ENCODE data around the gene BTBD9. TPM values are rescaled to one million over a fixed set of nuclear protein-coding genes. Genes with fewer than 3 reads are reported as not detected.

BTBD9 gene
- total RNA-seq, 1 donor from 2014 or later, result 14.8 TPM

DNA sequence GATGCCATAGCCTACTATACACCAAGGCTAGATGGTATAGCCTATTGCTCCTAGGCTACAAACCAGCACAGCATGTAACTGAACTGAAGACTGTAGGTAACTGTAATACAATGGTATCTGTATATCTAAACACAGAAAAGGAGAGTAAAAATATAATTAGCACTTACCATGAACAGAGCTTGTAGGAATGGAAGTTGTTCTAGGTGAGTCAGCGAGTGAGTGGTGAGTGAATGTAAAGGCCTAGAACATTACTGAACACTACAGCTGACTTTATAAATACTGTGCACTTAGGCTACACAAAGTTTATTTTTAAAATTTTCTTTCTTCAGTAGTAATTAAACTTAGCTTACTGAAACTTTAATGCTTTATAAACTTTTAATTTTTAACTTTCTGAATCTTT lies 129.5 kb downstream of the BTBD9 start:
- DNase-seq (ENCODE audit: low spot score), result no peak
- Mint-ChIP-seq H3K4me1 (ENCODE audit: low read depth) (peaks cover 3% of the 10 kb centered on the region), H3K4me3 (ENCODE audit: unreplicated experiment) (no peak overlapping the region), H3K9me3 (ENCODE audit: low read depth) (no peaks in the 10 kb centered on the region), H3K27ac (ENCODE audit: unreplicated experiment) (peak overlapping the region; percentile 73), H3K36me3 (ENCODE audit: low read depth) (no peaks in the 10 kb centered on the region), H3K27me3 (ENCODE audit: low read depth) (no peaks in the 10 kb centered on the region)
- TF ChIP-seq CTCF (IDR thresholded peaks at IDR 0.05), result no peak

DNA sequence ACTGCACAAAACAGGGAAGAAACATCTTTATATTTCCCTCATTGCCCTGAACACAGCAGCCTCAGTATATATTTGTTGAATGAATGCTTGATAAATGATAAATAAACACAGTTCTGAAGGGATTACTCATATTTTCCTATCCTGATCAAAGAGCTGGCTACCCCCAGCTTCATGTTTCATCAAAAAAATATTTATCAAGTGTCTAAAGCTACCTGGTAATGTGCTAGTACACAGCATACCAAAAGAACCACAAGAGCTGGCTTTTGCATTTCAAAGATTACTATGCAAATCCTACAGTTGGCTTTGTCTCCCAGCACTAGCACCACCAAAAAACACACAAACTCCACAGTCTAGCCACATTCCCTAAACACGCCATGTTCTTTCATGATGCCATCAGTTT lies 130.0 kb downstream of the BTBD9 start:
- no peak for TF ChIP-seq CTCF (IDR thresholded peaks at IDR 0.05)
- Mint-ChIP-seq H3K36me3 (ENCODE audit: low read depth) (no peaks in the 10 kb centered on the region), H3K4me3 (ENCODE audit: unreplicated experiment) (no peak overlapping the region), H3K4me1 (ENCODE audit: low read depth) (peaks cover 3% of the 10 kb centered on the region), H3K27ac (ENCODE audit: unreplicated experiment) (peak overlapping the region; percentile 77), H3K9me3 (ENCODE audit: low read depth) (no peaks in the 10 kb centered on the region), H3K27me3 (ENCODE audit: low read depth) (no peaks in the 10 kb centered on the region)
- DNase-seq (ENCODE audit: low spot score), result no peak

- H3K27me3 Mint-ChIP-seq (ENCODE audit: low read depth), result no peaks in the 10 kb centered on the region
- no peak for DNase-seq (ENCODE audit: low spot score)
- H3K4me3 Mint-ChIP-seq (ENCODE audit: unreplicated experiment), result no peak overlapping the region
Observed at GRCh38 chr6:38508894-38509293, 130.8 kb downstream of the BTBD9 start.

GRCh38 chr6:38508286-38508685 lies 131.4 kb downstream of the BTBD9 start:
- Mint-ChIP-seq H3K4me1 (ENCODE audit: low read depth) (peaks cover 3% of the 10 kb centered on the region), H3K9me3 (ENCODE audit: low read depth) (no peaks in the 10 kb centered on the region), H3K27me3 (ENCODE audit: low read depth) (no peaks in the 10 kb centered on the region), H3K36me3 (ENCODE audit: low read depth) (no peaks in the 10 kb centered on the region), H3K4me3 (ENCODE audit: unreplicated experiment) (no peak overlapping the region), H3K27ac (ENCODE audit: unreplicated experiment) (no peak overlapping the region)
- DNase-seq (ENCODE audit: low spot score), result no peak
- TF ChIP-seq CTCF (IDR thresholded peaks at IDR 0.05), result no peak

More at GRCh38 chr6:38508894-38509293, 130.8 kb downstream of the BTBD9 start:
- Mint-ChIP-seq H3K4me1 (ENCODE audit: low read depth) (peaks cover 3% of the 10 kb centered on the region), H3K36me3 (ENCODE audit: low read depth) (no peaks in the 10 kb centered on the region), H3K9me3 (ENCODE audit: low read depth) (no peaks in the 10 kb centered on the region), H3K27ac (ENCODE audit: unreplicated experiment) (no peak overlapping the region)
- no peak for TF ChIP-seq CTCF (IDR thresholded peaks at IDR 0.05)

DNA sequence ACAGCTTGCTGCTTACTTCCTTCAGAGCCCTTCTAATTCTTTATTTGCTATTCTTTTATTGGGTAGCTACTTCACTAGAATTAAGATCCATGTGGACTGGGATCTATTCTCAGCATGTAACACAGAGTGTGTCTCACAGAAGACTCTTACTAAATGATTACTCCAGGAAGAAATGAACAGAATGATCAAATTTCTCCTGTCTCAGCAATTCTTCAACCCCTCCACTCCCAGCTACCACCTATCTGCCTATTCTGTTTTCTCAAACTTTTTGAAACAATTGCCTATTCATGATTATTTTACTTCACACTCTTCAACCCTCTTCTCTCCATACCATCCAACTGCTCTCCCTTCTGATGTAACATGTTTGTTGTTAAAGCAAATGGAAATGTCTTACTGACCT lies 132.6 kb downstream of the BTBD9 start:
- no peak overlapping the region for H3K4me3 Mint-ChIP-seq (ENCODE audit: unreplicated experiment)

More for the DNA sequence above, 132.6 kb downstream of the BTBD9 start:
- no peaks in the 10 kb centered on the region for H3K36me3 Mint-ChIP-seq (ENCODE audit: low read depth)
- no peak for DNase-seq (ENCODE audit: low spot score)
- no peak for TF ChIP-seq CTCF (IDR thresholded peaks at IDR 0.05)
- H3K4me1 Mint-ChIP-seq (ENCODE audit: low read depth), result peaks cover 3% of the 10 kb centered on the region
- H3K27ac Mint-ChIP-seq (ENCODE audit: unreplicated experiment), result no peak overlapping the region
- H3K9me3 Mint-ChIP-seq (ENCODE audit: low read depth), result no peaks in the 10 kb centered on the region
- H3K27me3 Mint-ChIP-seq (ENCODE audit: low read depth), result no peaks in the 10 kb centered on the region

Measured in chondrocyte (in vitro differentiated cells).